HG03097 (cell line): Measurements from ENCODE around the gene NT5C1A.

ENCODE experiments used
- ATAC-seq: cut with Tn5 transposase; IDR thresholded peaks from one replicate; pipeline ENCODE4 v1.9.1; 2021; ENCODE audit not compliant: unreplicated experiment, low FRiP score

NT5C1A gene

DNA sequence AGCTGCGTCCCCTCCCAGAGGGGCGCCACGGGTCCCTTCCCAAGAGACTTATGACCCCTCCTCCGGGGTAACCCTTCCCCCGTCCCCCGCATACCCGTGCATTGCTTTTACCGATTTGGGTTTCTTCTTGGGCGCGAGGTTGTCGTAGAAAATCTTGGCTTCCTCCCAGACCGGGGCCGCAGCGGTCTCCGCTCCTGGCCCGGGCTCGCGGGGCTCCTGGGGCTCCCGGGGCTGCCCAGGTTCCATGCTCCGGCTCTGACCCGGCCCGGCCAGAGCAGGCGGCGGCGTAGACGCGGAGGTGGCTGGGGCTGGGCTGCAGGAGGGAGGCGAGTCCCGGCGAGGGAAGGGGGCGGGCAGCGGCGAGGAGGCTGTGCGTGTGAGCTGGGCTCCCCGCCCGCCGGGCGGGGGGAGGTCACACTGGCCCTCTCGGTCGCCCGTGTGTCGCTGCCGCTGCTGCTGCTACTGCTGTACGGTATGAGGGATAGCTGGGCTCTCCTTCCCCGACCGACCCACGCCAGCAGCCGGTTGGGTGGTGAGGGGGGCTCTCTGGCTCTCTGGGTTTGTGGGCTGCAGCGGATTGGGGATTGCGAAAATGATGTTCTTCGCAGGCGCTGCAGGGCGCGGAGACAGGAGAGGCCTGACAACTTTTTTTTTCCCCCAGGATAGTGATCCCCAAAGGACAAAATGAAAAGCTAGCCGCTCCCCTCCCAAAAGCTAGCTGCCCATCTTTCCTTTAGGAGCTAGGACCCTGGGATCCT, at the start of gene NT5C1A:
Gene NT5C1A, minus strand, starts transcription at position 315 of the 758 bp plus-strand sequence. Its CDS starts 69 bp downstream, at position 246.
- no peak for ATAC-seq

DNA sequence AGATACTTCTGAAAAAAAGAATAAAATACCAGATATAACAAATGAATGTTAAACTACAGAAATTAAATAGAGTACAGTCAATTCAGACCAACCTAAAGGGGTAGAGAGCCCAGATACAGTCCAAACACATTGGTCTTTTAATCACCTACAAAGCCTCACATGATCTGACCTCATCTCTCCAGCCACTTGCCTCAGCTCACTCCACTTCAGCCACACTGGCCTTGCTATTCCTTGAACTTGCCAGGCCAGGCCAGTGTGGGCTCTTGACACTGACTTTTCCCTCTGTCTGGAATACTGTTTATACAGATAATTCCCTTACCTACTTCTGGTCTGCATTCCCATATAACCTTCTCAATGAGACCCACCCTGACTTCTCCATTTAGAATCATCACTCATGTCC, 49.8 kb upstream of the NT5C1A start:
- no peak for ATAC-seq

GRCh38 chr1:39720094-39720999, 48.4 kb upstream of the NT5C1A start:
- ATAC-seq, result no peak

- ATAC-seq, result no peak
These were observed 45.9 kb upstream of the NT5C1A start for GRCh38 chr1:39717809-39718208.

GRCh38 chr1:39713557-39713956, 41.6 kb upstream of the NT5C1A start:
- no peak for ATAC-seq

GRCh38 chr1:39711966-39712340, 40.0 kb upstream of the NT5C1A start:
- ATAC-seq, result no peak

GRCh38 chr1:39711104-39711965, 39.4 kb upstream of the NT5C1A start:
- no peak for ATAC-seq

- no peak for ATAC-seq
These were observed 35.6 kb upstream of the NT5C1A start for GRCh38 chr1:39707506-39707905.

- ATAC-seq, result no peak
These were observed 32.9 kb upstream of the NT5C1A start for GRCh38 chr1:39704757-39705156.

DNA sequence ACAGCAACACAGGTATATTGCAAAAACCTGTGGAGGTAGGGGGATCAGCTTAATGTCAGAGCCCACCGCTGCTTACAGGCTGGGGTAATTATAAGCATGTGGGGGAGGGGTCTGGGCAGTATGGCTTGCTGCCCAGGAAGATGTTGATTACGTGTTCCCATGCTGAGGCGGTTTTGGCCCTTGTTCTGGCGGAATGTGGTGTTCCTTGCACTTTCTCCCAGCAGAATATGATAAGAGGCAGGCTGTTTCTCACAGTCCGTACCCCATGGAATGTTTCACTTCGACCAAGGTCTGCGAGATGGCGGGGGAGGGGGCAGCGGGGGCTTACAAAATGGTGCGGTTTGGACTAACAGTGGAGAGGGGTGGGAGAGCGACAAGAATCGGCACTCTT, 29.1 kb upstream of the NT5C1A start:
- ATAC-seq, result no peak

DNA sequence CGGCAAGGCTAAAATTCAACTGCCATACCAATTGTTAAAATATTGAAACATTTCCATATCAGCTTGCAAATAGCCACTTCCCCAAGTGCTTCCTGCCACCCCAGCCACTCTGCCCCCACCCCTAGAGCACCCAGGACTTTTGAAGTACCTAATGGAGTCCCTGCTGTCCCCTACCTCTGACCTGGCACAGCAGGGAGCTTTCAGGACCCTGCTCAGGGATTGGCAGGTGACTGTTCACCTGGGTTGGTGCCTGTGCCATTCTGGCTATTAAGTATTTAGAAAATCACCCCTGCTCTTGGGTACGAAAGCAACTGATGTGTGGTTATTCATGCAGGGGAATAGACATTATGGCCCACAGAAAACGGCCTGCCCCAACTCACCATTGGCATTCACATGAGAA, 28.4 kb upstream of the NT5C1A start:
- ATAC-seq, result no peak

DNA sequence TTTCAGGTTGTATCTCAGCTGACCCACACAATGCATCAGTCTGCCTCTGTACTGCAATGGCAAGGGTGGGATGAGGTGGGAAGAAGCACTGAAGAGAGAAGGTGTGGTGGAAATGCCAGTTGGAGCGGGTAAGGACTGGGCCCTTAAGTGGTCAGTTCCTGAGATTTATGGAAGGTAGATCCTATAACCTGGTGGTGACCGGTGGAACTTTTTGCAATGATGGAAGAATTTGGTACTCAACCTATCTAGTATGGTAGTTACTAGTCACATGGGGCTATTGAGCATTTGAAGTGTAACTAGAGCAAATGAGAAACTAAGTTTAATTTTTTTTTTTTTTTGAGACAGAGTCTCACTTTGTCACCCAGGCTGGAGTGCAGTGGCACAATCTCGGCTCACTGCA, 27.5 kb upstream of the NT5C1A start:
- ATAC-seq, result no peak

GRCh38 chr1:39698568-39698967, 26.7 kb upstream of the NT5C1A start:
- ATAC-seq, result no peak

- no peak for ATAC-seq
These were observed 24.5 kb upstream of the NT5C1A start for GRCh38 chr1:39696448-39696847.

DNA sequence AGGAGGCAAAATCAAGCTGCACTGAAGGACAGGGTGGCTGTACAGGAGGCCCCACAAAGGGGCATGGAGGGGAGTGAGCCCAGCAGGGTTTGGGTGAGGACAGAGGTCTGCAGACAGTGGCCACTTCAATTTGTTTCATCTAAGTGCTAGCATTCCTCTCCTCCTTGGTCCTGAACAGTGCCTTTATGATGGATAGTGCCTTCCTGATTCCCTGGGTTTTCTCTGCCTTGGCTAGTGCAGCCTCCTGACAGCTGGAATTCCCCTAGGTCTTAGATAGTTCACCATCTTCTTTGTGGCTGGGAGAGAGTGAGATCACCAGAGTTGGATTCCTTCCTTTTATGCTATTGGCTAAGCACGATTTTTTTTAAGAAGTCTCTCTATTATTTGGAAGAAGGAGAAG, 23.1 kb upstream of the NT5C1A start:
- no peak for ATAC-seq

DNA sequence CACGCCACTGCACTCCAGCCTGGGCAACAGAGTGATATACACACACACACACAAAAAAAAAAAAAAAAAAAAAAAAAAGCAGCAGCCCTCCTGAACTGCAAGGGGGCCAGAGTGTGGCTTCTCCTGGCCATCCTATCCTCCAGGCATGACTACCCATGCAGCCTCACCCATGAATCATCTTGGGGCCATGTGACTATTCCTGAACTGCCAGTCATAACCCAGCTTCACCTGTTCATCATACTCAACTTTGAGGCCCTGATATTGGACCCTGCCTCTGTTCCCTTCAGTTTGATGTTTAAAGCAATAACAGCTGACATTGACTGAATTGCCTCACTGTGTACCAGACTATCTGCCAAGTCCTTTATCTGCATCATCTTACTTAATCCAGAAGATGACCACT, 22.1 kb upstream of the NT5C1A start:
- no peak for ATAC-seq

- ATAC-seq, result no peak
These were observed 20.5 kb upstream of the NT5C1A start for GRCh38 chr1:39692152-39693074.

DNA sequence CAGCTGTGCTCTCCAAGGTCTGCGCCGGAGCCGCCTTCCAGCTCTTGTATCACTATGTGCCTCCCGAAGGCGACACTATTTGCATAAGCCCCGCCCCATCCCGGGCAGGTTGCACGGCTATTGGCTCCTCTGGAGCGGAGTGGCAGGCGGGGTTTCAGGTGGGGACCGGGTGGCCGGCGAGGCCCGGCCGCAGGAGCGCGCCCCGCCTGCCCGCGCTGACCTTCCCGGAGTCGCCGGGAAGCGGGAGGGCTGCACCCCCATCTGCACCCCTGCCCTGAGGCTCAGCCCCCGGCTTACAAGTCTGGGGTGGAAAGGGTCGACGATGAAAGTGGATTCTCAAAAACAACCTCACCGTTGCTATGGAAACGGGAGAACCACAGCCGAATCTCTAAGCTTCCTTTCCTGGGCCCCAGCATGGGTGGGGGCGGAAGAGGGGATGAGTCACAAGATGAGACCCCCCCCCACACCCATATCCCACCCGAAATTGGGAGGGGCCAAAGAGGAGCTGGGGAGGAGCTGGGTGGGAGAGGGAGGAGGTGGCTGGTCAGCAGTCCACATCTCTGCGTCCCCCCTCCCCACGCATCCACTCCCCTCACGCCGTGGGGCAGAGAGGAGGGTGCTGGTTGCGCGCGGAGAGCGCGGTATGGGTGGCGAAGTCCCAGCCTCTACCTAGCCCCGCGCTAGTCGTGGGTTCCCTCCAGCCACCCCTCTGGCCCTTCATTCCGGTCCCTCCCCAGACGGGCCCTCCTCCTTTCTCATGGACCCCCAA, 19.7 kb upstream of the NT5C1A start, which contains the start of gene HPCAL4:
Gene HPCAL4, minus strand, starts transcription at position 51 of the 769 bp plus-strand sequence. CDS start 6,830 bp downstream, outside the sequence.
- peak; percentile 61 for ATAC-seq

DNA sequence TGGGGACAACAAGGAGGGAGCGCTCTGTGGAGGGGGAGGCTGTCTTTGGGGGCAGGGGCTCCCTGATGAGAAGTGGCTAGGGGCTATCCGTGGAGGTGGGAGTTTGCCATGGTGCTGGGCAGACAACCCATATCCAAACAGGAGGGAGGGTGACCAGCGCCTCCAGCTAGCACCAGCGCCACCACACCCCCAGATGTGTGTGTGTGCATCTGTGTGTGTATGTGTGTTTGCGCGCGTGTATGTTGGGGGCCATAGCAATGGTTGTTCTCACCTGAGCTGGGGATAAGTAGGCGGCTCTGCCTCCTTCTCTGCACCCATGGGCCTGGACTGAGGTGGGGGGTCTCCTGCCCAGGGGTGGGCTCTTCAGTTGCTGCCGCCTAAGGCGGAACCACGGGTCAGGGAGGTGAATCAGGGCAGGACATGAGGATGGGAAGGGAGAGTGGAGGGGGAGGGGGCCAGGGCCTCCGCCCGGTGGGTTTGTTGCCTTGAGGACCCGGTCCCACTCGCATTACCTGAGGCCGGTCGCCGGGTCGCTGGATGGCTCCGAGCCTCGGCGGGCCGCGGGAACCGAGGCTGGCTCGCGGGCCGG, 19.0 kb upstream of the NT5C1A start:
- ATAC-seq, result no peak
